Choroid plexus epithelial cell (primary cell): ENCODE results near the gene PTPRG.

Experiments used
- DNase-seq: peaks from one replicate; pipeline ENCODE4 v3.0.0-alpha.2; 2010; ENCODE audit warnings: low read depth
- H3K4me3 ChIP-seq: 2 replicates; pipeline ENCODE4 v1.5.1; 2011; ENCODE audit warnings: low read depth, mild to moderate bottlenecking, control low read depth, low read length, moderate library complexity
- CTCF ChIP-seq: conservative IDR thresholded peaks from 2 replicates; pipeline ENCODE4 v1.5.1; 2011; ENCODE audit warnings: low read depth, mild to moderate bottlenecking, control low read depth, inconsistent platforms, low read length, moderate library complexity

The PTPRG gene

GRCh38 chr3:62019906-62020305, 458.5 kb downstream of the PTPRG start:
- TF ChIP-seq CTCF: no peak

GRCh38 chr3:62020706-62021105, 459.3 kb downstream of the PTPRG start:
- H3K4me3 ChIP-seq: no peak overlapping the region
- DNase-seq: no peak
- no peak for TF ChIP-seq CTCF

More at GRCh38 chr3:62019906-62020305, 458.5 kb downstream of the PTPRG start:
- no peak for DNase-seq
- no peak overlapping the region for H3K4me3 ChIP-seq

GRCh38 chr3:62022312-62022711, 460.9 kb downstream of the PTPRG start:
- H3K4me3 ChIP-seq: no peak overlapping the region
- no peak for DNase-seq
- TF ChIP-seq CTCF: no peak

- no peak for DNase-seq
- TF ChIP-seq CTCF: no peak
- H3K4me3 ChIP-seq: no peak overlapping the region
Observed at GRCh38 chr3:62024882-62025281, 463.5 kb downstream of the PTPRG start.

- no peak overlapping the region for H3K4me3 ChIP-seq
- no peak for TF ChIP-seq CTCF
- no peak for DNase-seq
Observed at GRCh38 chr3:62025913-62026312, 464.5 kb downstream of the PTPRG start.

- no peak overlapping the region for H3K4me3 ChIP-seq
- DNase-seq: no peak
- no peak for TF ChIP-seq CTCF
Observed at GRCh38 chr3:62027241-62027640, 465.9 kb downstream of the PTPRG start.

- TF ChIP-seq CTCF: no peak
- H3K4me3 ChIP-seq: no peak overlapping the region
- no peak for DNase-seq
Observed at GRCh38 chr3:62027796-62028195, 466.4 kb downstream of the PTPRG start.
